RPMI8226 (cell line): ENCODE data around the gene NRSN2.

Source experiments
- DNase-seq: peaks from one replicate; pipeline ENCODE4 v3.0.0-alpha.2; 2015

NRSN2 gene, protein sequence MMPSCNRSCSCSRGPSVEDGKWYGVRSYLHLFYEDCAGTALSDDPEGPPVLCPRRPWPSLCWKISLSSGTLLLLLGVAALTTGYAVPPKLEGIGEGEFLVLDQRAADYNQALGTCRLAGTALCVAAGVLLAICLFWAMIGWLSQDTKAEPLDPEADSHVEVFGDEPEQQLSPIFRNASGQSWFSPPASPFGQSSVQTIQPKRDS

DNA sequence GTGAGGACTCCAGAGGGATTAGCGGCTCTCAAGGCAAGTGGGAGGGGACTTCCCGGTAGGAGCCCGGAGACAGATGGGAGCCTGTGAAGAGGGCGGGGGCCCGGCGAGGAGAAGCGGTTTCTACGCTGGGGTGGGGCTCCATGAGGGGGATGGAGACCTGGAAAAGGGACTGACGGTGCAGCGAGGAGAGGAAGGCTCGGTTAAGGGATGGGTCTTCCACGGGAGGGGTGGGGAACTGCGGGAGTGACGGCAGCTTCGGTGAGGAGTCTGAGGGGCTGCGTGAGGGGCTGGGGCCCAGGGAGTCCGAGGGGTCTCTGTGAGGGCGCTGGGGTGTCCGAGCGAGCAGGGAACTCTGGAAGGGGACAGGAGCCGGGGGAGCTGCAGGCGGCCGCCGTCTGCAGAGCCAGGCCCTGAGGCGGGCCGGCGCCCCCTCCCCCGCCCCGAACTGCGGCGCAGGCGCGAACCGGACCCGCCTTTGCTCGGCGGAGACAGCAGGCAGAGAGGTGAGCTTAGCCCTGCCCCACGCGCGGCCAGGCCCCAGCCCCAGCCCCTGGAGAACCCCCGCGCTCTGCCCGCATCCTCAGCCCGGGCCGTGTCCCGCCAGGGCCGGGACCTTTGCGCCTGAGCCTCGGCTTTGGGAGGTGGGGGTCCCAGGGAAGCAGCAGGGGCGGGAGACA, at the start of gene NRSN2:
TSS of gene NRSN2 (plus strand) at position 472 of the 677 bp plus-strand sequence. CDS start 2,533 bp downstream, outside the sequence.
- DNase-seq, result no peak

DNA sequence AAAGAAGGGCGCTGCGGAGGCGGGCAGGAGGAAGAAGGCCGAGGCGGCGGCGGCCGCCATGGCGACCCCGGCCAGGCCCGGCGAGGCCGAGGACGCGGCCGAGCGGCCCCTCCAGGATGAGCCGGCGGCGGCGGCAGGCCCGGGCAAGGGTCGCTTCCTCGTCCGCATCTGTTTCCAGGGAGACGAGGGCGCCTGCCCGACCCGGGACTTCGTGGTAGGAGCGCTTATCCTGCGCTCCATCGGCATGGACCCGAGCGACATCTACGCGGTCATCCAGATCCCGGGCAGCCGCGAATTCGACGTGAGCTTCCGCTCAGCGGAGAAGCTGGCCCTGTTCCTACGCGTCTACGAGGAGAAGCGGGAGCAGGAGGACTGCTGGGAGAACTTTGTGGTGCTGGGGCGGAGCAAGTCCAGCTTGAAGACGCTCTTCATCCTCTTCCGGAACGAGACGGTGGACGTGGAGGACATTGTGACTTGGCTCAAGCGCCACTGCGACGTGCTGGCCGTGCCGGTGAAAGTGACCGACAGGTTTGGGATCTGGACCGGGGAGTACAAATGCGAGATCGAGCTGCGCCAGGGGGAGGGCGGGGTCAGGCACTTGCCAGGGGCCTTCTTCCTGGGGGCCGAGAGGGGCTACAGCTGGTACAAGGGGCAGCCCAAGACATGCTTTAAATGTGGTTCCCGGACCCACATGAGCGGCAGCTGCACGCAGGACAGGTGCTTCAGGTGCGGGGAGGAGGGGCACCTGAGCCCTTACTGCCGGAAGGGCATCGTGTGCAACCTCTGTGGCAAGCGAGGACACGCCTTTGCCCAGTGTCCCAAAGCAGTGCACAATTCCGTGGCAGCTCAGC, 48.8 kb upstream of the NRSN2 start:
- DNase-seq, result peak; percentile 92

DNA sequence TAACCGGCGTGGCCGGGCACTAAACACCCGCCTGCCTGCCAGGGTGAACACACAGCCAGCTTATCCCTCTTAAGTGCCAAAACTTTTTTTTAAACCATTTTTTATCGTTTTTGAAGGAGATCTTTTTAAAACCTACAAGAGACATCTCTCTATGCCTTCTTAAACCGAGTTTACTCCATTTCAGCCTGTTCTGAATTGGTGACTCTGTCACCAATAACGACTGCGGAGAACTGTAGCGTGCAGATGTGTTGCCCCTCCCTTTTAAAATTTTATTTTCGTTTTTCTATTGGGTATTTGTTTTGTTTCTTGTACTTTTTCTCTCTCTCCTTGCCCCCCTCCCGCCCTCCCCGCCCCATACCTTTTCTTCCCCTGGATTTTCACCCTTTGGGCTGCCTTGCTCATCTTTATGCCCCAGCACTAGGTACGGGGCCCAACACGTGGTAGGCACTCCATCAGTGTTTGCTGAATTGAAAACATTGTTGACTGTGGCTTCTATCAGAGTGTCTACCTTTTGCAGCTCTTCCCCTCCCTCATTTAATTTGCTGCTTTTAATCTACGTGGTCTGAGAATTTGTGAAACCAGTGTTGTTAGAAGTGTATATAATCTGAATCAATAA, 48.0 kb upstream of the NRSN2 start:
- DNase-seq, result no peak

DNA sequence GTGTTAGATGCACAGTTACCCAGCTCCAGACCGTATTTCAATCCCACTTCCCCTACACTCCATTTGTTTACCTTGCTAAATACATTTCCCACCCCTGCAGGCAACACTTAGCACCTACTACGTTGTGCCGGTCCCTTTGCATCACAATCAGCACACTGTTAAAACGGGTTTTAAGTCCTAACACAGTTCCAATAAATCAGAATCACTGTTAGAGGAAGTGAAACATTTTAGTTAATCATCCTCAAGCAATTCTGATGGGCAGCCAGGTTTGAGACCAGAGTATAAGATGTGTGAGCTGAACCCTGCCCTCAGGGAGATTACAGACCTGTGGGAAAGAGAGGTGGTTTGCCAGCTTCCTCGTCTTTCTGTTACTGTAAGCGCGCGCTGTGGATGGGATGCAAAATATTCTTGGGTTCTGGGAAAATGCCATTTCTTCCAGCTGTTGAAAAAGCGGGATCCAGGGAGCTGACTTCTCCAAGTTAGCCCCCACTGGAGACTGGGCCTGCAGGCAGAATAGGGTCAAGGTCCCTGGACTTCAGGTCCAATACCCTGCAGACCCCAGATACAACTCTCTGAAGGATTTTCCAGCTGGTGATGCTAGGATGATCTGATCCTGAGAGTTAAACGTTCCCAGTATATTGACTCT, 46.4 kb upstream of the NRSN2 start:
- no peak for DNase-seq

DNA sequence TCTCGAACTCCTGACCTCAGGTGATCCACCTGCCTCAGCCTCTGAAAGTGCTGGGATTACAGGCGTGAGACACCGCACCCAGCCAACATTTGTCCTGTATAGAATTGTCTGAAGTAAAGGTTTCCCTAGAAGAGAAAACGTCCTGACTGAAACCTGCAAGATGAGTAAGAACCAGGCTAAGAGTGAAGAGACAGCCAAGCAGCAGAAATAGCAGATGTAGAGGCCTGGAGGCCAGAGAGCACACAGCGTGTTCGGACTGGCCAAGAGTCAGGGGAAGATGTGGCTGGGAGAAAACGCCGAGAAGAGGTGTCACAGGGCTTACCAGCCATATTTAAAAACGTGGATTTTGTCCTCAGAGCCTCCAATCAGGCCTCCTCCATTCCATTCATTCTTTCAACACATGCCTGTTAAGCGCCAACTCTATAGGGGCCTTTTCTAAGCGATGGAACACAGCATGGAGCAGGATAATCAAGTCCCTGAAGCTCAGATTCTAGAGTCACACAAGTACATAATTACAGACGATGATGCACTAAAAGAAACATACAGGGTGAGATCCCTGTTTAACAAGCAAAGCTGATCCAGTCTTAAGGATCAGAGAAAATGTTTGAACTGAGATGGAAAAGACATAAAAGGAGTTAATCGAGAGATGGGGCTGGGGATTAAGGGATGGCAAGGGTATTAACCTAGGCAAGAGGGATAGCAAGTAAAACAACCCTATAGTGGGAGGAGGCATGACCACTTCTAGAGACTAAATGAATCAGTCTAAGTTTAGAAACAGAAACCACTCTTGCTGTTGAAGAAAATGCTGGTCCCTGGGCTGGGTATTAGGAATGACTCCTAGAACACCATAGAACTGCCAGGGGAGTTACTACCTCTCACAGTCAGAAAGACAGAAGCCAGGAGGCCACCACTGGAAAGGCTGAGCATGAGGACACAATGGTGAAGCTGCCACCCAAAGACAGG, 44.7 kb upstream of the NRSN2 start:
- no peak for DNase-seq

DNA sequence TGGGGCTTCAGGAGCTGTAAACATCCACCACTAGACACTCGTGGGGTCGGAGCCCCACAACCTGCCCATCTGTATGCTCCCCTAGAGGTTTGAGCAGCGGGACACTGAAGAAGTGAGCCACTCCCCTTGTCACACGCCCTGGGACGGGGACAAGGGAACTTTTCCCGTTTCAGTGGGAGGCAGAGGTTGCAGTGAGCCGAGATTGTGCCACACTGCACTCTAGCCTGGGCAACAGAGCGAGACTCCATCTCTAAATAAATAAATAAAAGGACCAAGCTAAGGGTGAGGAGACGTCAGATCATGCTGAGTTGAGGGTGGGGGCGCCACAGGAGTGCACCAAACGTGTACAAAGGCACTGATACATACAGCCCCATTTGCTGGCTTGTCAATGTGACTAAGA, 41.2 kb upstream of the NRSN2 start:
- no peak for DNase-seq

DNA sequence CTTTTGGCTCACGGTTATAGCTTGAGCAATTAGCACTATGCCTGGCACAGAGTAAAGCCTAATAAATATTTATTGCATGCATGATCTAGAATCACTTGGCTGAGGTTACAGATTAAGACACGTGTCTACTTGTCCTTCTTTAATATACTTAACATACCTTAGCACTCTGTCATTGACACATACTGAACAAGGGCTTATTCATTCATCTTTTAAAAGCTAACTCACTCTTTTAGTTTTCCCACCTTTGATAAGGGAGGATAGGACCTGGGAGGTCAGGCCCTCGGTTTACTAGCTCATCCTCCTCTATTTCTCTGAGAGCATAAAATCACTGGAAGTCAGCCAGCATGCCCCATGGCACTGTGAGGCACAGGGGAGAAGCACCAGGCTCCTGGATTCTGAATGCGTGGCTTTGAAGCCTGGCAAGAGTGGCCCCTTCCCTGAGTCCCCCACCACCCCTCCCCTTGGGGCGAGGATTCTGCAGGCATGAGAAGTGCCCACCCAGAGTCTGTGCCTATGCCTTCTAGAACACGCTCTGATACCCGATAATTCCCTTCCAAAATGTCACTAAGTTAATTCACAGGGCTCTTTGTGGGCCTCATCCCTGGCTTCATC, 38.4 kb upstream of the NRSN2 start:
- no peak for DNase-seq

DNA sequence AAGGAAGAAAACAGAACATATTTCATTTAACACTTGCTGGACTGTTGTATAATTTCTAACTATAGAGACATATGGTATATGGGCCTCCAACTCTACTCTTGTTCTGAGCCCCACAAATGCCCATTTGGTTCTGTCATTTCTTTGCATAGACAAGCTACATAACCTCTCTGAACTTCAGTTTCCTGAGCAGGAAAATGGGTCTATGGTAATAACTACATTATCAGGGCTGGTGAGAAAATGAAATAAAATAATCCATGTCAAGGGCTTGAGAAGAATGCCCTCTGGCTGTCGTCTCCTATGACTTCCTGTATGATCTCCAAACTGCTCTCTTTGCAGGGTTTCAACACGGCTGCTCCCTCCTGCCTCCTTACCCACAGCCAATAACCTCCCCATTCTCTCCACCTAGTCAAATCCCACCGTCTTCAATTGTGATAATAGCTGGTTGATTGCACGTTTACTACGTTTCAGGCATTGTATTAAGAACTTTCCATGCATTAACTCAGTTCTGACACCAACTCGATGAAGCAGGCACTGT, 37.5 kb upstream of the NRSN2 start:
- no peak for DNase-seq

DNA sequence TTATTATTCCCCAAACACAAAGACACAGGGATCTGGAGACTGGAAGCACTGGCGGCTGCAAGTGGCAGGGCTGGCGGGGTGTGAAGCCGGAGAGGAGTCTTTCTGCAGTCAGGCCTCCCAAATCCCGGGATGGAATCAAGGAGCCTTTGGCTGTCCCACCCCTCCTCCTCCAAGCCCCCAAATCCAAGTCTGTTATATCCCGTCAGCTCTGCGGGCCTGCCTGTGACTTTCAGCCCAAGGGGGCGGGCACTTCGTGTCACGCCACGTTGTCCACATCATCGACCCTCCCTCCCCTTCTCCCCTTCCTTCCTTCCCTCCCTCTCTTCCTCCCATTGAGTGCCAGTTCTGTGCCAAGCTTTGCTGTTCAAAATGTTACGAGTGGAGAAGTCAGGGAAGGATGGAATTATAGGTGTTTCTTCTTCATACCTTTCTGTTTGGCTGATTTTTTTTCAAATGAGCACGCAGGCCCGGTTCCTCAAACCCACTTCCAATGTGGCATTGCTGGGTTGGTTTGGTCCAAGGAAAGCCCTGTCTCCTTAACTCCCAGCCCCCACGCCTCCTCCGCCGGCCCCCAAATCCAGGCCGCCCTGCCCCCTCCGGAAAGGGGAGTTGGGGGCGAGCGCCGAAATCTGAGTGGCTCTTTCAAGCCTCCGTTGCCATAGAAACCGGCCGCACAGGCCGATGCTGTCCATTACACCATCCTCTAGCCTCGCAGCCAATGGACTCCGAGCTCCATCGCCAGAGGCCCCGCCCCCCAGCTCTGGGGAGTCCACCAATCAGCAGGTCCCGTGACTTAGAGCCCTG, 36.9 kb upstream of the NRSN2 start:
- DNase-seq, result peak; percentile 28

DNA sequence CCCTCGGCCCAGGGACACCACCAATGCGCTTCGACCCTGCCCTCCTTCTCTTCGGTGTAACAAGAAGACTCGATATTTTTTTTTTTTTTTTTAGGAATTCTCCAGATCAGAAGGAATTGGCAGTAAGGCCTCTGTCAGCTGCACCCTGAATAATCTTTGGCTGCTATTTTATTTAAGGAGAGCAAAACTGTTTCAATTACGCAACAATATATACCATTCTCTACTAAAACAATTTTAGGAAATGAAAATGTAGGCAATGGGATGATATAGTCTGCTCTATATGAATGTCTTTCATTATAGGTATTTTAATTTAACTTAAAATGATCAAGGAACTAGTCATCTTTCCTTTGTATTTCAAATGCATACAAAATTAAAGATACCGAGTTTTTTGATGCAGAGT, 36.3 kb upstream of the NRSN2 start:
- DNase-seq, result no peak

DNA sequence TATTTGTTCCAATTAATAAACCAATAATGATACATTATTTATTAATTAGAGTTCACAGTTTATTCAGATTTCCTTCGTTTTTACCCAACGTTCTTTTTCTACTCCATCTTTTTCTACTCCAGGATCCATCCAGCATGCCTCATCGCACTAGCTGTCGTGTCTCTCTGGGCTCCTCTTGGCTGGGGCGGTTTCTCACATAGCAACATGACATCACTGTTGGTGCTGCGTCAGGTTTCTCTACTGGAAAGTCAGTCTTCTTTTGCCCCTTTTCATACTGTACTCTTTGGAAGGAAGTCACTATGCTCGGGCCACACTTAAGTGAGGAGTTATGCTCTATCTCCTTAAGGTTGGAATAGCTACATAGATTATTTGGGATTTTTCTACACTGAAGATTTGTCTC, 35.3 kb upstream of the NRSN2 start:
- DNase-seq, result no peak

DNA sequence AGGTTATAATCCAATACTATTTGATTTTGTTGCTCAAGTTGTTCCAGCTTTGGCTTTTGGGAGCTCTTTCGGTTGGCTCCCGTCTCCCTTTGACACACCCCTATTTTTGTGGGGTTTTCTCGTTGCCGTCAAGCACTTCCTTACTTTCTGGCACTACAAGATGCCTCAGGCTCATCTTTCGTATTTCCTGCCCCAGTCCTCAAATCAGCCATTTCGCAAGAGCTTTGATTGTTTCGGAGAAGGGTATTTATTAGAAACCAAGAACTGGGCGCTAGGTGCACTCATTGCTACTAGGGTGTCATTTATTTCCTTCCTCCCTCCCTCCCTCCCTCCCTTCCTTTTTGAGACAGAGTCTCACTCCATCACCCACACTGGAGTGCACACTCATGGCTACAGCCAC, 34.8 kb upstream of the NRSN2 start:
- DNase-seq, result no peak

DNA sequence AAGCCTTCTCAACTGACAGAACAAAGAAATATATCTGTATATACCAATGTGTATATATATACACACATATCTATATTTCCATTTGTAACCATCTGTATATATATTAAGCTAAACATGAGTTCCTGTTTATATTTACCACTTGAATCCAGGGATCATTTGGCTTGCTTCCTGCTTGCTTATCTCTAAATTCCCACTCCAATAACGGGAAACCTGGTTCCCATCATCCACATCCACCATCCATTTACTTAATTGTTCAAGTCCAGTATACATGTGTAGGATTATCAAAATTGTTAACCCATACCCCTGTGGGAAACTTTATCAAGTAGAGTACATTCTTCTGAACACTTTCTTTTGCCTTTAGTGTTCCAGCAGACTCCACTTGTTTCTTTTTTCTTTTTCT, 34.0 kb upstream of the NRSN2 start:
- DNase-seq, result no peak

DNA sequence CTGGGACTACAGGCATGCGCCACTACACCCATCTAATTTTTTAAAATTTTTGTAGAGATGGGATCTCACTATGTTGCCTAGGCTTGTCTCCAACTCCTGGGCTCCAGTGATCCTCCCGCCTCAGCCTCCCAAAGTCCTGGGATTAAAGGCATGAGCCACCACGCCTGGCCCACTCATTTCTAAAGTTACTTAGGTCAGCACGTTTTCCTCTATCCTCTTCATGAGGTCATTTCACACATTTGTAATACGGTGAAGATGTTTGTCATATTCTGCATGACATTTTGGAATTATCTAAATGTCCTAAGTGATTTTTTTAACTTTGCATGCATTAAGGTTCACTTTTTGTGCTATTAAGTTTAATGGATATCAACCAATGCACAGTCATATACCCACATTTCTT, 33.5 kb upstream of the NRSN2 start:
- no peak for DNase-seq

DNA sequence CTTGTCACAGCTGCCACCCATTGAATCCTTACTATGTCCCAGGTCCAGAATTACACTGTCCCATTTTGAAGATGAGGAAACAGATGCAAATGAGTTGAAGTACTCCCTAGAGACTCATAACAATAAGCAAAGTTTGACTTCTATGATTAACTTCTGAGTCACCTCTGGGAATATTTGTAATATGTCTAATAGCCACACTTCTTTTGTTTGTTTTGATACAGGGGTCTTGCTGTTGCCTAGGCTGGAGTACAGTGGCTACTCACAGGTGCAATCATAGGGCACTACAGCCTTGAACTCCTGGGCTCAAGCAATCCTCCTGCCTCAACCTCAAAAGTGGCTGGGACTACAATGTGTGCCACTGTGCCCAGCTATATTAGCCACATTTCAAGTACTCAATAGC, 33.0 kb upstream of the NRSN2 start:
- DNase-seq, result no peak

DNA sequence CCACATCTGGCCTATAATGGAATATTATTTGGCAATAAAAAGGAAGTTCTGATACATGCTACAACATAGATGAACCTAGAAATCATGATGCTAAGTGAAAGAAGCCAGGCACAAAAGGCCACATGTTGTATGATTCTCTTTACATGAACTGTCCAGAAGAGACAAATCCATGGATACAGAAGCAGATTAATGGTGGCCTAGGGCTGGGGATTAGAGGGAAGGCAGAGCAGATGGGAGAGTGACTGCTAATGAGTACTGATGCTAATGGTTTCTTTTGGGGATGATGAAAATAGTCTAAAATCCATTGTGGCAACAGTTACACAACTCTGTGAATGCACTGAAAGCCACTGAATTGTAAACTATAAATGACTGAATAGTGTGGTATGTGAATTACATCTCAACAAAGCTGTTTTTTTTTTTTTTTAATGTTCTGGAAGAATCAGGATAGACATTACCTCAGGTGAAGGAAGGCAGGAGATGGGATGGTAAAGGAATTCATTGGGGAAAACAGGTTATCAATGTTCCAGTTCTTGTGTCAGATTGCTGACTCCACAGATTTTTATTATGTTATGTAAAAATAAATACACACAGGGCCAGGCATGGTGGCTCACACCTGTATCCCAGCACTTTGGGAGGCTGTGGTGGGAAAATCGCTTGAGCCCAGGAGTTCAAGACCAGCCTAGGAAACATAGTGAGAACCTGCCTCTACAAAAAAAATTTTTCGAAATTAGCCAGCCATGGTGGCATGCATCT, 30.4 kb upstream of the NRSN2 start:
- DNase-seq, result no peak

DNA sequence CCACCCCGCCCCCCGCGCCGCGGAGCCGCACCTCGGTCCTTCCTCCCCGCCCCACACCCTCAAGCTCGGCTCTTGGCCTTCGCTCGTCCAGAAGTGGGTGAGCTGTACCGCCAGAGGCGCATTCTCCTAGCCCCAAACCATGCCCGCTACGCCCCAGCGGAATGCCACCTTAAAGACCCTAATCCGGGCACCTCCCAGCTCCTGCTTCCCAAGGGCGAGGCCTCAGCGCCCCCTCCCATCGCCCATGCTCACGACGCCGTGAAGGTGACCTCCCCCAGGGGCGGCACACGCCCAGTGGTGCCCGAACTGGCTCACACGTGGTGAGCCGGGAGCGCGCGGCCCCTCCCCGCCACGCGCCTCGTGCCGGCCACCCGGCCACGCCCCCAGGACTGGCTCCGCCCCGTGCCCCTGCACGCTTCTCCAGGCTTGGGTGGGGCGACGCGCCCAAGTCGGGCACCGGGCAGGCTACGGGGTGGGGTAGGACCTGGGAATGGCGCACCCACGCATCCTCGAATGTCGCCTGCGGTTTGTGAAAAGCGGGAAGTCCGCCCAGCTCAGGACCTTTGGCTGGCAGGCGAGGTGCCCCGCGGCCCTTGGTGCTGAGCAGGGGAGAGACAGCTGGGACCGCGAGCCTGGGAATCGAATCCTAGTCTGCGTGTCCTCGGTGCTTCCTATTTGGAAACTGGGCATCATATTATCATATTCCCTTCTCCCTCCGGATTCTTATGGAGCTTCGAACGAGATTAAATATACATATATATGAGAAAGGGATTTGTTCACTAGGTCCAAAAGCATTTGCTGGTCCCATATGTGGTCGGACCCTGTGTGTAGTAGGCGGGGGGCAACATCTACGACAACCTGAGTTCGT, 22.5 kb upstream of the NRSN2 start:
- peak; percentile 97 for DNase-seq
